DND-41 (cell line): ENCODE data around the gene PATE3.

Experiments
- EZH2 ChIP-seq: IDR thresholded peaks from 3 replicates; pipeline ENCODE4 v1.6.1; 2012; ENCODE audit warnings: borderline replicate concordance, low read depth, mild to moderate bottlenecking, moderate library complexity, low read length, inconsistent platforms; ENCODE audit not compliant: severe bottlenecking
- TF ChIP-seq, protein P1 (sequence below): IDR thresholded peaks from 2 replicates; pipeline ENCODE4 v1.5.1; 2012; ENCODE audit warnings: borderline replicate concordance, low read length, moderate library complexity, mild to moderate bottlenecking; ENCODE audit not compliant: poor library complexity, severe bottlenecking; ENCODE audit errors: extremely low read depth

GRCh38 chr11:125787827-125788226, at the start of gene PATE3:
- TF ChIP-seq, protein P1, sequence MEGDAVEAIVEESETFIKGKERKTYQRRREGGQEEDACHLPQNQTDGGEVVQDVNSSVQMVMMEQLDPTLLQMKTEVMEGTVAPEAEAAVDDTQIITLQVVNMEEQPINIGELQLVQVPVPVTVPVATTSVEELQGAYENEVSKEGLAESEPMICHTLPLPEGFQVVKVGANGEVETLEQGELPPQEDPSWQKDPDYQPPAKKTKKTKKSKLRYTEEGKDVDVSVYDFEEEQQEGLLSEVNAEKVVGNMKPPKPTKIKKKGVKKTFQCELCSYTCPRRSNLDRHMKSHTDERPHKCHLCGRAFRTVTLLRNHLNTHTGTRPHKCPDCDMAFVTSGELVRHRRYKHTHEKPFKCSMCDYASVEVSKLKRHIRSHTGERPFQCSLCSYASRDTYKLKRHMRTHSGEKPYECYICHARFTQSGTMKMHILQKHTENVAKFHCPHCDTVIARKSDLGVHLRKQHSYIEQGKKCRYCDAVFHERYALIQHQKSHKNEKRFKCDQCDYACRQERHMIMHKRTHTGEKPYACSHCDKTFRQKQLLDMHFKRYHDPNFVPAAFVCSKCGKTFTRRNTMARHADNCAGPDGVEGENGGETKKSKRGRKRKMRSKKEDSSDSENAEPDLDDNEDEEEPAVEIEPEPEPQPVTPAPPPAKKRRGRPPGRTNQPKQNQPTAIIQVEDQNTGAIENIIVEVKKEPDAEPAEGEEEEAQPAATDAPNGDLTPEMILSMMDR = no peak
- no peak for TF ChIP-seq EZH2
